ENCODE data around the gene SMURF2.

Gene SMURF2

GRCh38 chr17:64536913-64537312 is 125.2 kb downstream of the SMURF2 start:
- no peak for DNase-seq

- DNase-seq, result no peak
Measured at GRCh38 chr17:64535357-64535756, 126.8 kb downstream of the SMURF2 start.

- DNase-seq, result peak; percentile 30
Measured at GRCh38 chr17:64534187-64534586, 127.9 kb downstream of the SMURF2 start.

GRCh38 chr17:64533784-64534183 is 128.3 kb downstream of the SMURF2 start:
- no peak for DNase-seq

GRCh38 chr17:64532409-64532808 is 129.7 kb downstream of the SMURF2 start:
- no peak for DNase-seq

- no peak for DNase-seq
Measured at GRCh38 chr17:64531955-64532371, 130.1 kb downstream of the SMURF2 start.

- no peak for DNase-seq
Measured at GRCh38 chr17:64529221-64529620, 132.9 kb downstream of the SMURF2 start.

GRCh38 chr17:64527914-64528313 is 134.2 kb downstream of the SMURF2 start:
- no peak for DNase-seq

GRCh38 chr17:64520359-64520758 is 141.7 kb downstream of the SMURF2 start:
- no peak for DNase-seq

GRCh38 chr17:64519601-64520000 is 142.5 kb downstream of the SMURF2 start:
- no peak for DNase-seq

- no peak for DNase-seq
Measured at GRCh38 chr17:64515829-64516228, 146.3 kb downstream of the SMURF2 start.

GRCh38 chr17:64515419-64515818 is 146.7 kb downstream of the SMURF2 start:
- DNase-seq, result no peak

GRCh38 chr17:64509179-64509578 is 152.9 kb downstream of the SMURF2 start:
- no peak for DNase-seq

- no peak for DNase-seq
Measured at GRCh38 chr17:64508683-64509082, 153.4 kb downstream of the SMURF2 start.

- peak; percentile 69 for DNase-seq
Measured at GRCh38 chr17:64507413-64507782, 154.7 kb downstream of the SMURF2 start.

- DNase-seq, result peak; percentile 98
Measured at GRCh38 chr17:64506576-64507412, 155.3 kb downstream of the SMURF2 start, which contains the start of gene CEP95. TSS of gene CEP95 (plus strand) at chr17:64506977. CDS start at chr17:64507098, 121 bp downstream.

- DNase-seq, result peak; percentile 97
Measured at GRCh38 chr17:64506201-64506575, 155.9 kb downstream of the SMURF2 start, which contains the start of gene DDX5. TSS of gene DDX5 (minus strand) at chr17:64506289. CDS start at chr17:64506119, 170 bp downstream.

GRCh38 chr17:64505340-64506200 is 156.5 kb downstream of the SMURF2 start:
- DNase-seq, result peak; percentile 83

GRCh38 chr17:64504769-64505339 is 157.3 kb downstream of the SMURF2 start:
- peak; percentile 53 for DNase-seq

- no peak for DNase-seq
Measured at GRCh38 chr17:64503821-64504768, 158.0 kb downstream of the SMURF2 start.

- no peak for DNase-seq
Measured at GRCh38 chr17:64503341-64503740, 158.8 kb downstream of the SMURF2 start.

GRCh38 chr17:64502809-64503208 is 159.3 kb downstream of the SMURF2 start:
- DNase-seq, result no peak

Measured in EL (cell line).